RWPE2 (cell line): ENCODE measurements around the gene DCK.

Experiments used
- ATAC-seq: fragments of 200-7000 bp; cut with Tn5 transposase; 3 replicates; pipeline ENCODE4 v1.9.1; 2021; ENCODE audit warnings: low read depth
- DNase-seq: peaks from one replicate; pipeline ENCODE4 v3.0.0-alpha.2; 2020; ENCODE audit warnings: low spot score
- H3K27ac ChIP-seq: fragments of 450-650 bp; 2 replicates; pipeline ENCODE4 v1.5.1; 2017; ENCODE audit warnings: mild to moderate bottlenecking; ENCODE audit not compliant: poor library complexity, severe bottlenecking
- H3K27me3 ChIP-seq: fragments of 250-450 bp; sonication (Bioruptor Pico); 2 replicates; pipeline ENCODE4 v1.5.1; 2021; ENCODE audit warnings: mild to moderate bottlenecking, moderate library complexity; ENCODE audit not compliant: insufficient read depth, poor library complexity, severe bottlenecking
- H3K36me3 ChIP-seq: fragments of 250-450 bp; sonication (Bioruptor Pico); 2 replicates; pipeline ENCODE4 v1.5.1; 2020; ENCODE audit warnings: low read depth, mild to moderate bottlenecking, moderate library complexity
- H3K4me1 ChIP-seq: fragments of 250-450 bp; sonication (Bioruptor Pico); 2 replicates; pipeline ENCODE4 v1.5.1; 2021; ENCODE audit warnings: mild to moderate bottlenecking, moderate library complexity; ENCODE audit not compliant: insufficient read depth, poor library complexity, severe bottlenecking
- H3K4me3 ChIP-seq: fragments of 250-450 bp; sonication (Bioruptor Pico); 2 replicates; pipeline ENCODE4 v1.5.1; 2021; ENCODE audit warnings: mild to moderate bottlenecking, moderate library complexity; ENCODE audit not compliant: severe bottlenecking
- H3K9me3 ChIP-seq: fragments of 250-450 bp; sonication (Bioruptor Pico); 2 replicates; pipeline ENCODE4 v1.5.1; 2021; ENCODE audit warnings: mild to moderate bottlenecking, moderate library complexity; ENCODE audit not compliant: severe bottlenecking
- CTCF ChIP-seq: fragments of 450-650 bp; IDR thresholded peaks from one replicate; pipeline ENCODE4 v1.5.1; 2017; ENCODE audit warnings: mild to moderate bottlenecking, moderate library complexity; ENCODE audit not compliant: poor library complexity, severe bottlenecking

Gene DCK

DNA sequence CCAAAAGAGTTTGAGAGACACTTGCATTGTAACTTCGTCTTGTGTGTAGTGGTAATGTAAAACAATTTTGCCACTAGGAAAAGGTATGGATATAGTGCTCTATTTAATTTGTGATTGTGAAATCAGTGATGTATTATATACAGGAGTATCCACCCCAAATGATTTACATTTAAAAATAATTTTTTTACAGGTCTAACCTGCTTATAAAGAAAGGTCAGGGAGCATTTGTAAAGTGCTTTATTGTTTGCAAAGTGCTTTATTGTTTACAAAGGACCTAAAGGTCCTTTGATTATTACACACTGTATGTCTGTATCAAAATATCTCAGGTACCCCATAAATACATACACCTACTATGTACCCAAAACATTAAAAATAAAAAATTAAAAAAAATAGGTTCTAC lies 70.3 kb downstream of the DCK start:
- no peak overlapping the region for H3K27ac ChIP-seq

DNA sequence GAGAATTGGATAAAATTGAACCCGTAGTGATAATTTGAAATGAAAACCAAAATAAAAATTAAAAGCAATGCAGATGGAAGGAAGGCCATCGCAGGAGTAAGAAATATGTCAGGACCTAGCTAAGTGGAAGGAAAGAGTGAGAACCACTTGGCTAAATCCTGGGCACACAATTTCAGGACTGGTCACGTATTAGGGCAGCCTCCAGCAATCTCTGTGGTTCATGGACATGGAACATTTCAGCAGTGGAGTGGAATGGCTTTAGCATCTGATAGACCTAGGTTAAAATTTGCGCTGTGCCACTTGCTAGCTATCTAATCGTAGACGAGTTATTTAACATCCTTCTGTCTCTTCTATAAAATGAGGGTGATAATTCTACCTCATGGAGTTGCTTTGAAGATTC lies 71.1 kb downstream of the DCK start:
- Histone ChIP-seq H3K4me1 (no peaks in the 10 kb centered on the region), H3K4me3 (no peak overlapping the region), H3K27me3 (peaks cover 2% of the 10 kb centered on the region), H3K9me3 (no peaks in the 10 kb centered on the region), H3K27ac (no peak overlapping the region), H3K36me3 (no peaks in the 10 kb centered on the region)
- no peak for ATAC-seq
- DNase-seq: no peak
- TF ChIP-seq CTCF: no peak

More for the DNA sequence above, 70.3 kb downstream of the DCK start:
- Histone ChIP-seq H3K4me1 (no peaks in the 10 kb centered on the region), H3K9me3 (no peaks in the 10 kb centered on the region), H3K4me3 (no peak overlapping the region), H3K27me3 (peaks cover 2% of the 10 kb centered on the region), H3K36me3 (no peaks in the 10 kb centered on the region)
- no peak for ATAC-seq
- no peak for DNase-seq
- no peak for TF ChIP-seq CTCF

DNA sequence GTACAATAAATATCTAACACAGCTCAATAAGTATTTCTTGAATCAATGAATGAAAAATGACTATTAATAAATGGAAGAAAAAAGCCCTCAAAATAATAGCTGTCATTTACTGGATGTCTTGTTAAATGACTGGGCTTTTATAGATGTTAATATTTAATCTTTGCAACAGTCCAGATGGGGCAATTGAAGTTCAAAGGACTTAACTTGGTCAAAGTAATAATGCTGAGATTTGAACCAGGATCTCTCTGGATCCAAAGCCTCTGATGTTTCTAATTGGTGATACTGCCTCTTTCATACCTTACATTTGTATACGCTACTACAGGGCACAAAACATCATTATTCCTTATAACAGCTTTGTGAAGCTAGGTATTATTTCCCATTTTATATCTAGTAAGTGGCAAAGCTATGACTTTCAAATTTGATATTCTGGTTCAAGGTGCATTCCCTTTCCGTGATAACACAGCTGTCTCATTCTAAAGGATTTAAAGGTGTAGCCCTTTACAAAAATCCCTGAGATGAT lies 72.6 kb downstream of the DCK start:
- peaks cover 2% of the 10 kb centered on the region for H3K27me3 ChIP-seq
- H3K36me3 ChIP-seq: no peaks in the 10 kb centered on the region
- ATAC-seq (no peak), DNase-seq (no peak)
- TF ChIP-seq CTCF: no peak
- H3K27ac ChIP-seq: no peak overlapping the region
- no peaks in the 10 kb centered on the region for H3K4me1 ChIP-seq
- no peak overlapping the region for H3K4me3 ChIP-seq
- H3K9me3 ChIP-seq: no peaks in the 10 kb centered on the region

- Histone ChIP-seq H3K9me3 (no peaks in the 10 kb centered on the region), H3K27ac (no peak overlapping the region), H3K4me3 (no peak overlapping the region), H3K4me1 (no peaks in the 10 kb centered on the region), H3K36me3 (no peaks in the 10 kb centered on the region), H3K27me3 (peaks cover under 1% of the 10 kb centered on the region)
- DNase-seq (no peak), ATAC-seq (no peak)
- no peak for TF ChIP-seq CTCF
Observed at GRCh38 chr4:71066737-71067716, 73.6 kb downstream of the DCK start.

DNA sequence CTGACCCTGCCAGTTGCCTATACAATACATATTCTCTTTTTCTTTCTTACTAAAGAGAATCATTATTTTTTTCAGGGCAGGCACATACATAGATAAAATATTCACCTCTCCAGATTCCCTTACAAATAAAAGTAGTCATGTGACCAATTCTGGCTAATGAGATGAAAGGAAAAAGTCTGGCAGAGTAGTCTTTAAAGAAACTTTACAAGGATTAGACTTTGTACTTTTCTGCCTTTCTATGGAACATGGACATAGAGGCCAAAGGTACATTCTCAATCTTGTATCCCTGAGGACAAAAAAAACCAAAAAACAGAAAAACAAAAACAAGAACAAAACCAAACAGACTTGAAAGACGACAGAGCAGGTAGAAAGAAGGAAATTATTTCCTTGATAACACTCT lies 75.6 kb downstream of the DCK start:
- no peak for TF ChIP-seq CTCF
- no peak overlapping the region for H3K4me3 ChIP-seq
- no peaks in the 10 kb centered on the region for H3K9me3 ChIP-seq
- H3K27me3 ChIP-seq: no peaks in the 10 kb centered on the region
- no peak for DNase-seq
- no peaks in the 10 kb centered on the region for H3K36me3 ChIP-seq
- no peak overlapping the region for H3K27ac ChIP-seq
- no peak for ATAC-seq
- no peaks in the 10 kb centered on the region for H3K4me1 ChIP-seq
